GM10248 (cell line): ENCODE results near the gene CEP295NL.

Experiments
- CTCF ChIA-PET: fragments of 300-600 bp; sonication (Branson Sonifier 250); formaldehyde crosslinking; extraction: SDS; loops from one replicate; lab custom pipeline; 2021; ENCODE audit warnings: antibody characterized with exemption; lab: Yijun Ruan, JAX
- POLR2A ChIA-PET: fragments of 350-650 bp; sonication (Branson Sonifier 250); formaldehyde crosslinking; extraction: SDS; loops from one replicate; lab custom pipeline; 2020; ENCODE audit warnings: antibody characterized with exemption; lab: Yijun Ruan, JAX
- DNase-seq: peaks from one replicate; pipeline ENCODE4 v3.0.0; 2012; ENCODE audit errors: extremely low spot score
- CTCF ChIP-seq: IDR thresholded peaks from 2 replicates; pipeline ENCODE4 v1.5.1; 2012; ENCODE audit warnings: mild to moderate bottlenecking, low read depth; ENCODE audit errors: extremely low read depth, missing control alignments, control extremely low read depth

CEP295NL gene

DNA sequence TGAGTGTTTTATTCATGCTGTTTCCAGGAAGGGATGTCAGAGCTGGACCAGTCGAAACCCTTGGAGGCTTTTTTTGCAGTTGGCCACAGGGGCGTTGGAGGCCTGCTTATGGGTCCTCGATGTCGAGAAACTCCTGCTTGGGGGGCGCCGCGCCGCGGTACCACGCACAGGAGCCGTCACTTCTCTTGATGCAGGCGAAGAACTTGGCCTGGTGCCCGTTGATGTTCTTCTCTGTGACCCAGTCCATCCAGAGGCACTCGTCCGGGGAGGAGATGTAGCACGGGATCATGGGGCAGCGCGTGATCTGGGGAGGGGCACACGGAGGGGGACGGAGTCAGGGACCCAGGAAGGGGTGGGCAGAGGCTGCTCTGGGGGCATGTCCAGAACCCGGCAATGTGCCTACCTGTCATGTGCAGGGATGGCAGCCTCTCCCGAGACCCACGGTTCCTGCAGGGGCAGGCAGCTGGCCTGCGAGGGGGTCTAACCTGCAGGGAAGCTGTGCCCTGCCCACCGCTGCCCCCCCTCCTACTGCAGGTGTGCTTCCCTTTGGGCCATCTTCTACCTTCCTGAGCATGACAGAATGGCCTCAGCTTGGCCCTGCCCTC is 47.3 kb downstream of the CEP295NL start:
- no peak for DNase-seq
- ChIA-PET POLR2A (no interaction called here), CTCF (interaction anchor here (0.9 to 2.8 kb wide), 3 partner anchors 8 to 13 kb away, joined by 3 to 11 read pairs (median 11); no protein-coding TSS in a partner anchor)
- TF ChIP-seq CTCF: no peak

- DNase-seq: no peak
- POLR2A ChIA-PET: interaction anchor here (0.6 kb wide), 1 partner anchor 325 kb away, joined by 4 read pairs; no protein-coding TSS in a partner anchor
- CTCF ChIA-PET: interaction anchor here (0.9 to 2.8 kb wide), 5 partner anchors 9 to 356 kb away, joined by 3 to 11 read pairs (median 11); no protein-coding TSS in a partner anchor
- no peak for TF ChIP-seq CTCF
Measured at GRCh38 chr17:78854508-78854907, 48.5 kb downstream of the CEP295NL start.

GRCh38 chr17:78853926-78854394 is 49.0 kb downstream of the CEP295NL start:
- DNase-seq: no peak
- TF ChIP-seq CTCF: no peak
- POLR2A ChIA-PET: no interaction called here
- CTCF ChIA-PET: interaction anchor here (1.8 to 2.6 kb wide), 3 partner anchors 10 to 356 kb away, joined by 4 to 11 read pairs (median 11); no protein-coding TSS in a partner anchor

DNA sequence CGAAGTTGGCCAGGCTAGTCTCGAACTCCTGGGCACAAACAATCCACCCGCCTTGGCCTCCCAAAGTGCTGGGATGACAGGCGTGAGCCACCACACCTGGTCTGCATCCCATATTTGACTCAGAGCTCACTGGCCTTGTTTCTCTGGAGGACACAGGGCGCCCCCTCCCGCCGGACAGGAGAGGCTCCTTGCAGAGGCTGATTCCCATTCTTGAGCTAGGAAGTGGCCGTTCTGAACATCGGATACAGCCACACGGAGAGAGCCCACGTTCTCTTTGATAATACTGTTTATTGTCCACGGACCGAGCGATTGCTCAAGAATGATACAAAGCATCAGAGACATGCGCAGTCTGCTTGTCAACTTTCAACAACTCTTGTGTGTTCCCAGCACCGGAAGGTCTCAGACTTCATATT is 50.3 kb downstream of the CEP295NL start:
- no peak for TF ChIP-seq CTCF
- no peak for DNase-seq
- ChIA-PET POLR2A (no interaction called here), CTCF (interaction anchor here (0.7 to 3.4 kb wide), 8 partner anchors 9 to 405 kb away, joined by 3 to 18 read pairs (median 4); partner anchors contain the start of gene CEP295NL)

DNA sequence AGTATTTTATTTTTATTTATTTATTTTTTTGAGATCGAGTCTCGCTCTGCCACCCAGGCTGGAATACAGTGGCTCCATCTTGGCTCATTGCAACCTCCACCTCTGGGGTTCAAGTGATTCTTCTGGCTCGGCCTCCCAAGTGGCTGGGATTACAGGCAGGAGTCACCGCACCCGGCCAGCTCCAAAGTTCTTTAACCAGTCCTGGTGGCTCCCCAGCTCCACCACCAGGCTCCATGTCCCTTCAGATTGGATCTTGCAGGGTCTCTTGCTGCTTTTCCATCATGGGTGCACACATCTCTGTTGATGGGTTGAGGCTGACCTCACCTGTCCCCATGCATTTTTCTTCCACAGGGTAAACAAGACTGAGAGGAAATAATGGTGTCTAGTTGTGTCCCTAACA is 54.0 kb downstream of the CEP295NL start:
- no peak for TF ChIP-seq CTCF

GRCh38 chr17:78847052-78847451 is 55.9 kb downstream of the CEP295NL start:
- no peak for DNase-seq
- ChIA-PET POLR2A (no interaction called here), CTCF (interaction anchor here (0.7 kb wide), 1 partner anchor 19 kb away, joined by 4 read pairs; no protein-coding TSS in a partner anchor)
- TF ChIP-seq CTCF: no peak

More for the DNA sequence above, 54.0 kb downstream of the CEP295NL start:
- DNase-seq: no peak
- POLR2A ChIA-PET: no interaction called here
- CTCF ChIA-PET: interaction anchor here (1.0 kb wide), 1 partner anchor 10 kb away, joined by 3 read pairs; no protein-coding TSS in a partner anchor
